PFSK-1 (cell line): ENCODE data around the gene TUBB3.

ENCODE experiments used
- FOXP2 ChIP-seq: optimal IDR thresholded peaks from 2 replicates; pipeline ENCODE3; 2011; ENCODE audit warnings: borderline replicate concordance, control low read depth, inconsistent platforms; ENCODE audit not compliant: insufficient read depth; ENCODE audit errors: extremely low read length, extremely low read depth
- POLR2AphosphoS5 ChIP-seq: IDR thresholded peaks from 2 replicates; pipeline ENCODE4 v1.6.1; 2012; ENCODE audit warnings: low read depth, mild to moderate bottlenecking, control low read depth, low read length, moderate library complexity
- REST ChIP-seq, 2 experiments: IDR thresholded peaks; 2 replicates each; pipeline versions ENCODE4 v1.6.1 to v1.8.0; 2011 to 2012; ENCODE audit warnings: low read depth in 2 of 2, low read length in 2 of 2, control low read depth in 1 of 2, inconsistent platforms in 1 of 2, mild to moderate bottlenecking in 1 of 2, moderate library complexity in 1 of 2; ENCODE audit not compliant: insufficient read depth in 1 of 2
- SIN3A ChIP-seq: IDR thresholded peaks from 2 replicates; pipeline ENCODE4 v1.6.1; 2012; ENCODE audit warnings: mild to moderate bottlenecking, low read length, moderate library complexity, borderline replicate concordance; ENCODE audit not compliant: insufficient read depth
- TAF1 ChIP-seq: IDR thresholded peaks from 2 replicates; pipeline ENCODE4 v1.6.1; 2012; ENCODE audit warnings: low read length, control low read depth, borderline replicate concordance; ENCODE audit not compliant: insufficient read depth

TUBB3 gene

GRCh38 chr16:89884041-89884421, 39.1 kb upstream of the TUBB3 start:
- TF ChIP-seq SIN3A, result no peak
- no peak for TF ChIP-seq TAF1

DNA sequence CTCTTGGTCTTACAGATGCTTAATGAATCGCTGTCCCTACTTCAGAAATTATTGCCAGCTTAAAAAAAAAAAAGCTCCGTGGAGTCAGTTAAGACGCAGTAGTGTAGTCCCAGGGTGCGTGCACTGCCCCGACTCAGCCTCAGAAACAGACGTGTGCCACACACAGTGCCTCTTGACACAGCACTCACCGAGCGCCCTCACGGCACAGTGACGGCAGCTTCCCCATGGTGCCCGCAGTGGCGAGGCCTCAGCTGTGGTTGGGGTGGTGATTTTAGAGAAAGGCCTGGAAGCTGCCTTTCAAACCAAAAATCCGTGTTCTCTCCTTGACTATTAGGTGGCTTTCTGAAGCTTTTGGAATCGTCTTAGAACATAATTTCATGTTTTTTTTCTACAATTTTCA, 35.9 kb upstream of the TUBB3 start:
- TF ChIP-seq FOXP2 (no peak), POLR2AphosphoS5 (no peak), SIN3A (no peak), REST (IDR thresholded peaks at IDR 0.05; ENCODE audit: insufficient read depth in 1 of 2, low read depth in 2 of 2, low read length in 2 of 2) (no peak), TAF1 (no peak)

- TF ChIP-seq REST (IDR thresholded peaks at IDR 0.05; ENCODE audit: insufficient read depth in 1 of 2, low read depth in 2 of 2, low read length in 2 of 2) (no peak), POLR2AphosphoS5 (no peak), SIN3A (no peak), TAF1 (no peak), FOXP2 (no peak)
Observed at GRCh38 chr16:89890200-89890599, 32.9 kb upstream of the TUBB3 start.

- TF ChIP-seq SIN3A (no peak), POLR2AphosphoS5 (no peak), FOXP2 (no peak), REST (IDR thresholded peaks at IDR 0.05; ENCODE audit: insufficient read depth in 1 of 2, low read depth in 2 of 2, low read length in 2 of 2) (no peak), TAF1 (no peak)
Observed at GRCh38 chr16:89890886-89891657, 32.1 kb upstream of the TUBB3 start.

DNA sequence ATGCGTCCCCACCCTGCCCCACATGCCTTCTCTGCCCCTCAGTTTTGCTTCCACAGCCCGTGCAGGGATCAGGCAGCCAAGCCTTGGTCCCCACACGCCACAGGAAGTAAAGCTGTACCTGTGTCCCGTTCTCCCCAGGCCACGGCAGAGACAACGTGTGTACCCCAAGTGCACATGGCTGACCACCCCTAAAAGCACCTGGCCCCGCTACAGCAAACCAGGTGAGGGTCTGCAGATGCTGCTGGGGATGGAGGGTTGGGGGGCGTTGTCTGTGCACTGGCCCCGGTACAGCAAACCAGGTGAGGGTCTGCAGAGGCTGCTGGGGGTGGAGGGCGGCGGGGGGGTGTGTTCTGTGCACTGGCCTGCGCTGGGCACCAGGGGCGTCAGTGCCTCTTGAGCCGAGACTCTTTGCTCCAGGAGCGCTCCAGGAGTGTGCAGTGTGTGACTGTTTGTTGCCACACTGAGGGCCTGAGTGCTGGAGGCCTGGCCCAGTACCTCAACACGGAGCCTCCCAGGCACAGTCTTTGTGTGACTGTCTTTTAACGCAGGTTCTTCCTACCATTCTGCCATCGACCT, 31.0 kb upstream of the TUBB3 start:
- no peak for TF ChIP-seq REST (IDR thresholded peaks at IDR 0.05; ENCODE audit: insufficient read depth in 1 of 2, low read depth in 2 of 2, low read length in 2 of 2)
- no peak for TF ChIP-seq SIN3A
- TF ChIP-seq TAF1, result no peak
- TF ChIP-seq POLR2AphosphoS5, result no peak
- TF ChIP-seq FOXP2, result no peak
